Activated CD4-positive, alpha-beta T cell treated with anti-CD3 and anti-CD28 coated beads for 48 hours (primary cell): ENCODE results near the gene RFT1.
A peak's percentile ranks its signal among the peaks of the same experiment; 100 is the strongest.
"Not testable (repeated sequence)": the region's sequence is repeated elsewhere in the genome, so short reads cannot be mapped to it uniquely, and the experiment has no call there.

ENCODE experiments used
- DNase-seq: peaks from one replicate; pipeline ENCODE4 v3.0.0-alpha.2; 2020

RFT1 gene

DNA sequence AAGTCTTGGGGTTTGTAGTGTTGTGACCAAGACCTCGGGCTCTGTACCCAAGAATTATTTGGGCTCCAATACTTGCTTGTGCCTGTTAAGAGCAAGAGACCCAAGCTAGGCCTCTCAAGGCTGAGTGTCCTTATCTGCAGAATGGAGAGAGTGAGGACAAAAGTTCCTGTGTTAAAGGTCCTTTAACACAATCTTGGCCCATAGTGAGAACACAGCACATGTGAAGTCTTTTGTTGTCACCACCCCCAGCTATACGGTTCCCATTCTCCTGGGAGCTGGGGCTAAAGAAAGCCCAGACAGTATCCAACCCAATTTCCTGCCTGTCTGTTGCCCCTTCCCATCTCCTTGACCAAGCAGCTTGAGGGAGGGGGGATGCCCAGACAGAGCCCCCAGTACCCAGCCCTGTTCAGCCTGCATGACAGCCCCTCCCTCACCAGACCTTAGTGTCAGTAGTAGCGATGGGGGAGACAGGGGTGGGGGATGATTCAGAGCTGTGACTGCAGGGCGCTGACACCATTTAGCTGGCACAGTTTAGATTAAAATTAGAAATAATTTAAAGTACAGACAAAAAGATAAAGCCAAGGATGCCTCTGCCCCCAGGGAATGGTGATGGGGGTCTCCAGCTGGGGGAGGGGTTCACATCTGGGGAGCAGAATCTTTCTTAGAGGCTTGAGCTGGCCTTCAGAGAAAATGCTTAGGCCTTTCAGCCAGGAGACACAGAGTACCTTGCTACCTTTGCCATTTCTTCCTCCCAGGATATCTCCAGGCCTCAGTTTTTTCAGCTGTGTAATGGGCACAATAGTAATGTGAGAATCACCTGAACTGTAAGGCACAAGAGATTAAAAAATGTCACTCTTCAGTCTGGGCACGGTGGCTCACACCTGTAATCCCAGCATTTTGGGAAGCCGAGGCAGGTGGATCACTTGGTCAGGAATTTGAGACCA, 33.5 kb upstream of the RFT1 start:
- no peak for DNase-seq

DNA sequence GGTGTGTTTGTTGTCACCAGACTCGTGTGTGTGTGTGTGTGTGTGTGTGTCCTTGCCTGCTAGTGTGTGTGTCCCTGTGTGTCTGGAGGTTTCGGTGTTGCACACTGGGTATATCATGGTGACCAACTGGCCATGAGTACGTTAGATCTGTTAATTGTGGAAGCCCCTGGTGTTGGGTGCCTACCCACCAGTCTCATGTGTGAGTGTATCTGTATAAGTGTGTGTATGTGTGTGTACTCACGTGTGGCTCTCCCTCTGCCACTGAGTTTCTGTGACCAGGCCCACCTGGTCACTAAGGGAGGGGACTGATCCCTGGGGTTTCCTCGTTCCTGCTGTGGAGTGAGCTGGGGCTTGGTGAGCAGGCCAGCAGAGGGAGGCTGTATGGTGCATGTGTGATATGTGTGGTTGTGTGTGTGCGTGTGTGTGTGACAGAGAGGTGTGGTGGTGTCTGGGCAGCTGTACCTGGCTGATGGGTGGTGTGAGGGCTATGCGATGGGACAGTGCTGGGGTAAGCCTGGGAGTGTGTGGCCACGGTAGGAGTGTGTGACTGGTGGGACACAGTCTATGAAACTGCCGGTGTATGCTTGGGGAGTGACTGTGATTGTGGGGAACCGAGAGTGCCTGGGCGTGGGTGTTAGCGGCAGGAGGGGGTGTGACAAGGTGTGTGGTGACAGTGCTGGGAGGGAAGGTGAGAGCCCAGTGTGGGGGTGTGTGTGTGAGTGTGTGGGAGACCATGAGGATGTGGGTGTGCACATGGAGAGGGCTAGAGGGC, 32.6 kb upstream of the RFT1 start:
- peak; percentile 34 for DNase-seq

DNA sequence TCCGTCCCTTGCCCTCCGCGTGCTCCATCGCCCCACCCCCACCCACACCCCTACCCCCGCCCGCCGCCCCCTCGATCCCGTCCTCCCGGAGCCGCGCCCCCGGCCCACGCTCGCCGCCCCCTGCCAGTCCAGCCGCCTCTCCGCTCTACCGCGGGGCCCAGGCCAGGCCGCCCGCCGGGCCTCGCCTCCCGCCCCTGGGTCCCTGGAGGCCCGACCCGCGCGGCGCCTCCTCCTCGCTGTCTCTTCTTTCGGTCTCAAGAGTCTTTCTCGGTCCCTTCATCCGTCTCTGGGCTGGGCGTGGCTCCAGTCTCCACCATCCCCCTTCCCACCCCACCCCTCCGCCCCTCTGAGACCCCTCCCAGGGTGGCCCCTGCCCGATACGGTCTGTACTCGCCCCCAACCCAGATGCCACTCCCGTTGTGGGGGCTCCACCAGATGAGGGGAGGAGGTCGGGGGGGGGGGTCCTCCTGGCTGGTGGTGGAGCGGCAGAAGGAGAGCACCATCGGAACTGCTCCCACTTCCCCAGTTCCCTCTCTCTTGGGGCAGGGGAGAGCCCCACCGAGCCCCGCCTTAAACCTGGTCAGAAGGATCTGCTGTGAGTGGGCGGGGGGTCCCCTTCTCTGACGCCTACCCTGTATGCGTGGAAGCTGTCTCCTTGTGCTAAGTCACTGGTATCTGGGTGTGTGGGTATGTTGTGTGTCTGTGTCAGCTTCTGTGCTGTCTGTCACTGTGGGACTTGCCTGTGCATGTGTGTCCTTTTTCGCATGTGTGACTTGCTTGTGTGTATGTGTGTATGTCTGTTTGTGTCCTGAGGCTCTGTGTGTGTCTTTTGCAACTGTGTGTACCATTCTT, 31.8 kb upstream of the RFT1 start:
- peak; percentile 63 for DNase-seq

DNA sequence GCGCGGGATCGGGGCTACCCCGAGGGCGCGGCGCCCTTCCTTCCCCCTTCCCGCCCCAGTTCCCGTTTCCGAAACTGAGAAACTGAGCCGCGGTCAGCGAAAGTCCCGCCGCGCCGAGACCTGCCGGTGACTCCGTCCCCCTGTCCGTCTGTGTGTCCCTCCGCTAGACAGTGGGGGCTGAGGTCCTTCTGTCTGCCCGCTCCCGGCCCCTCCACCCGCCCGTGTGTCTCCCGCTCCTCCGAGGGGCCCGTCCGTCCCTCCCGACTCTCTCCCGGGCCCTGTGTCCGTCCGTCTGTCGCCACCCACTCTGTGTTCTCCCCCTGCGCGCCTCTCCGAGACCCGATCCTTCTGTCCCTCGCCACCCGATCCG, 31.2 kb upstream of the RFT1 start:
- DNase-seq: peak; percentile 31

GRCh38 chr3:53160660-53161449, 30.6 kb upstream of the RFT1 start, which contains the start of gene PRKCD:
PRKCD (plus strand) TSS chr3:53161209; CDS start chr3:53178423, 17,214 bp downstream.
- DNase-seq: peak; percentile 79

GRCh38 chr3:53160061-53160659, 29.9 kb upstream of the RFT1 start:
- no peak for DNase-seq

DNA sequence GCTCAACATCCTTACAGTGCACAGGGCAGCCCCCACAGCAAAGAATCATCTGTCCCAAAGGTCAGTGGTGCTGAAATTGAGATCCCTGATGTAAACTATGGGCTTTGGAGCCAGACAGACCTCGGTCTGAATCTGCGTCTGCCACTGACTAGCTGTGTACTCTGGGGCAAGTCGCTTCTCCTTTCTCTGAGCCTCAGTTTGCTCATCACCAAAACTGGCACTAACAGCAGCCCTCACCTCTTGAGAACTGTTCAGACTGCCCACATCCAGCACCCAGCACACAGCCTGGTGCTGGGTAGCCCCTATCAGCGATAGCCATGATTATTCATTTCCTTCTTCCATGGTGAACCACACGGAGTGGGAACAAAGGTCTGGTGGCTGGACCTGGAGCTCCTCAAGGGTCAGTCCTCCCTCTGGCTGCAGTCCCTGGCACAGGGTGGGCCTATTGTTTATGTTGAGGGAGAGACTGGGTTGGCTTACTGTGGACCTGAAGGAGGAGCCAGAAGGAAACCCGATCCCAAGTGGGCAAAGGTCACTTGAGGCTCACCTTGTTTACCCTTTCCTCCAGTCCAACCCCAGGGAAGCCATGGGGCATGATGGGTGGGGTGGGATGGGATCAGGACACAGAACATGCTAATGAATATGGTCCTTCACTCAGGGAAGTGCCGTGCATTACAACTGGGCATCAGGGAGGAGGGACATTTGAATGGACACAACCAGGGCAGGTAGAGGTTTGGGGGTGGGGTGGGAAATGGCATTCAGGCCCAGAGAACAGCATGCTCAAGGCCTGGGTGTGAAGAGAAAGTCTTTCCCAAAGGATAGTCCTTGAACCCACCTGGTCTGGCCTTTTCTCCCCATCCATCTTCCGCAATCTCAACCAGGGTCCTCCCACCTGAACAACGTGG, 29.2 kb upstream of the RFT1 start:
- no peak for DNase-seq

GRCh38 chr3:53158765-53159155, 28.5 kb upstream of the RFT1 start:
- DNase-seq: no peak

- no peak for DNase-seq
These were observed 27.8 kb upstream of the RFT1 start for GRCh38 chr3:53157974-53158580.

DNA sequence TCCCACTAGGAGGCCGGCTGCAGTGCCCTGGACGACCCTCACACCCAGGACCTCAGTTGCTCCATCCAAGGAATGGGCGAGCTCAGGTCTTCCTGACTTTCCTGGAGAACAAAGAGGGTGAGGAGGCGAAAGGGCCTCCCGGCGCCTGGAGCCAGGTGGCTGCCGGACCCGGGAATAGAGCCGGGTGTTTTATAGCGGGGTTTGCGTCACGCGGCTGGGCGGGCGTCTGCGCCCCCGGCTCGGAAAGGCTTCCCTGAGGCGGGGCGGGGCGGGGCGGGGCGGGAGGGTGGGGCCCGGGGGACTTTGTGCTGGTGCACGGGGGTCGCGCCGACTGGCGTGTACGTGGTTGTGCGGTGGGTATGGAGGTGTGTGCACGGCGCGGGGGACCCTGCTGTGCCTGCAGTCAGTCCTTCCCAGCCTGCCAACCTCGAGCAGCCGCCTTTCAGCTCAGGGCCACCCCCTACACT, 26.2 kb upstream of the RFT1 start:
- no peak for DNase-seq

DNA sequence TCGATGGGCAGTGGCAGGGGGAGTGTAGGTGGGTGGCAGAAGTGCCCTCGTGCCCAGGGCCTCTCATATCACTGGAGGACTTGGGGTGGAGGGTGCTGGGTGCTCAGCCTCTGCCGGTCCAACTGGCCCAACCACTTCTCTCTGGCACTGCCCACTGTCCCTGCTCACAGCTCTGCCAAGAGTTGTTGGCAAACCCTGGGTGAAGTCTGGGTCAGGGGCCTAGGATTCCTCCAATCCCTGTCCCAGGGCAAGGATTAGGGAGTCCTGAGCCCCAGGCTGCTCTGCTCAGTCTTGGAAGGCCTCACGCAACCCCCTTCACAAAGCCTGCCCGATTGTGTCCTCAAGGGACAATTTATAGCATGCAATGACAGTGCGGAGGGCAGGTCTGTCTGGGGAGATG, 25.5 kb upstream of the RFT1 start:
- no peak for DNase-seq

- DNase-seq: no peak
These were observed 24.6 kb upstream of the RFT1 start for GRCh38 chr3:53154881-53155285.

DNA sequence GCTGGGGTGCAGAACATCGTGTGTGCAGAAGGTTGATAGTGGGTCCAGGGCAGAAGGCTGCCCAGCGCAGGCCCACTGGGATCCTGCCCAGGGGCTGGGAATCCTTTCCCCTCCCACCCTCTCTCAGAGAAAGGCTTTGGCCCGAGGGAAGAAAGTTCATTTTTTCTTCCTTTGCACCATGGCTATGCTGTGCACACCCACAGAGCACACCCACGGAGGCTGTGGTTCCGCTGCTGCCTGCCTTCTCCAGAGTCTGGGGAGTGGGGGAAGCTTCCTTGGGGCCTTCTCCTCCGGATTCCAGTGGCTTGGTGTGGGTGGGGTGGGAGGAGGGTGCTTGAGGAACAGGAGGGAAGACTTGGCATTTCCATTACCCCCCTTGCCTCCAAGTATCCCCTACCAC, 23.7 kb upstream of the RFT1 start:
- DNase-seq: no peak

- DNase-seq: no peak
These were observed 23.1 kb upstream of the RFT1 start for GRCh38 chr3:53153264-53153823.

DNA sequence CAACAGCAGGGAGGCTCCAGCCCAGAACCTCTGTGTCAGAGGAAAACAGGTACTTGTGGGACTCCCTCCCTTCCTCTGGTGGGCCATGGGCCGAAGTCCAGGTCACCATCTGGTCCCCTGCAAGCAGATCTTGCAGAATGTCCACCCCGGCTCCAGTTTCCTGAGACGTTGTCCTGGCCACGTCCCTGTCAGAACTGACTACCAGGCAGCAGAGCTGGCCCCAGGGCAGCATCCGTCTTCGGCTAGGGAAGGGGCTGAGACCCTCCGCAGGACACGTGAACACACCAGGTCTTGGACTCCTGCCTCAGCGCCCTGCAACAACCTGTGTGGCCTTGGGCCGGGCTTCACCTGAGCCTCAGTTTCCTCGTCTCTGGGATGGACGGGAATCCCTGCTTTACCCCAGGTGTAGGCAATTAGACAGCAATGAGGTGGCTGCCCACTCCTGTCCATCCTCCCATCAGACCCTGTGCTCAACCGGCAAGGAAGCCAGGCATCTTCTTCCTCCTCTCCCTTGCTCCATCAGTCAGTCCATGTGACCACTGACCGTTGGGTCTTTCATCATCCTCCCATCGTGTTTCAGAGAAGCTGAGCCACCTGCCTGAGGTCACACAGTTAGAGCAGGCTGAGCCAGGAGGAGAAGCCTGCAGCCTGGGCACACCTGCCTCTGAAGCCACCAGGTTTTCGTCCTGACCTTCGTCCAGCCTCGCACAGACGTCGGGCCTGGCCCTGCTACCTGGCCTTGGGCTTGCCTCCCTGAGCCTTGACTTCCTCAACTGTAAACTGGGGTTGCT, 21.8 kb upstream of the RFT1 start:
- no peak for DNase-seq

GRCh38 chr3:53151465-53151864, 21.2 kb upstream of the RFT1 start:
- no peak for DNase-seq

DNA sequence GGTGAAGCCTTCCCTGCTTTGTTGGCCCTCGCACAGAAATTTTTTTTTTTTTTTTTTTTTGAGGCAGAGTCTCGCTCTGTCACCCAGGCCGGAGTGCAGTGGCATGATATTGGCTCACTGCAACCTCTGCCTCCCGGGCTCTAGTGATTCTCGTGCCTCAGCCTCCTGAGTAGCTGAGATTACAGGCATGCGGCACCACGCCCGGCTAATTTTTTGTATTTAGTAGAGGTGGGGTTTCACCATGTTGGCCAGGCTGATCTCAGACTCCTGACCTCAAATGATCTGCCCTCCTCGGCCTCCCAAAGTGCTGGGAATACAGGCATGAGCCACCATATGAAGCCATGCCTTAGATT, 20.8 kb upstream of the RFT1 start:
- not testable (repeated sequence) for DNase-seq

GRCh38 chr3:53150247-53151085, 20.2 kb upstream of the RFT1 start:
- no peak for DNase-seq
